ENCODE data around the gene NEK6.

GRCh38 chr9:124342402-124342775, 84.6 kb downstream of the NEK6 start:
- TF ChIP-seq CTCF (IDR thresholded peaks at IDR 0.05; ENCODE audit: low read depth, low read length) (no peak), POLR2A (IDR thresholded peaks at IDR 0.05; ENCODE audit: extremely low read depth, insufficient read length) (no peak), MAX (IDR thresholded peaks at IDR 0.05; ENCODE audit: low read depth, low read length) (no peak), MYC (IDR thresholded peaks at IDR 0.05; ENCODE audit: low read depth, low read length) (no peak)

Data from NB4 (cell line).